HG03354 (cell line): ENCODE measurements around the gene LRRN2.
"Not testable (repeated sequence)": the region's sequence is repeated elsewhere in the genome, so short reads cannot be mapped to it uniquely, and the experiment has no call there.

Source experiments
- ATAC-seq: cut with Tn5 transposase; IDR thresholded peaks from one replicate; pipeline ENCODE4 v1.9.1; 2021; ENCODE audit warnings: mild to moderate bottlenecking; ENCODE audit not compliant: unreplicated experiment, poor library complexity, severe bottlenecking

LRRN2 gene

DNA sequence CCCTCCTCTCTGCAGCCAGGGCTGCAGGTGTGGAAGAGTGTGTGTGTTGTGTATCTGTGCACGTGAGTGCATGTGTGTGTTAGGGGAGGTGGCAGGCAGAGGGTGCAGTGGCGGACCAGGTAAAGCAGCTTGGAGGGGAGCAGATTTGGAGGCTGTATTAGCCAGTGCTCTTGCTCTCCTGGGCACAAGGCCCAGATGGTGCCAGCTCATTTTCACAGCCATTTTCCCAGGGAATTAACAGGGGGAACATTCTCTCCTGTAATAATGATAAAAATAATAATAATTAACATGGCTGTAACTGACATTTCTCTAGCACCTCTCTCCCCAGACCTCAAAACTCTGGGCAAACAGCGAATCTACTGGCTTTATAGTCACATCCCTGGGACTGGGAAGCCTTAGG lies 43.6 kb downstream of the LRRN2 start:
- no peak for ATAC-seq

DNA sequence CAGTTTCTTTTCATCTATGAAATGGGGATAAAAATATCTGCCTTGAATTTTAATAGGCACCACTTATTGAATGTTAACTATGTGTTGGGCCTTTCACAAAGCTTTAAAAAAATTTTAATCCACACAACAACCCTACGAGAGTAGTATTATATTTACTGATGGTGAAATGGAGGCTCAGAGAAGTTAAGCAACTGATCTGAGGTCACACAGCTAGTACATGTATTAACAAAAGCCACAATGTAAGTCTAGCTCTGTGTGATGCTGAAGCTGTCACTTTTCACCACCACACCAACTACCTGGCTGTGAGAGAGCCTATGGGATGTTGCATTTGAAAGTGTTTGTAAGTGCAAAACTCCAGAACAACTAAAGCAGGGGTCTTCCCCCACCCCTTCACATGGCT lies 44.1 kb downstream of the LRRN2 start:
- ATAC-seq: no peak

DNA sequence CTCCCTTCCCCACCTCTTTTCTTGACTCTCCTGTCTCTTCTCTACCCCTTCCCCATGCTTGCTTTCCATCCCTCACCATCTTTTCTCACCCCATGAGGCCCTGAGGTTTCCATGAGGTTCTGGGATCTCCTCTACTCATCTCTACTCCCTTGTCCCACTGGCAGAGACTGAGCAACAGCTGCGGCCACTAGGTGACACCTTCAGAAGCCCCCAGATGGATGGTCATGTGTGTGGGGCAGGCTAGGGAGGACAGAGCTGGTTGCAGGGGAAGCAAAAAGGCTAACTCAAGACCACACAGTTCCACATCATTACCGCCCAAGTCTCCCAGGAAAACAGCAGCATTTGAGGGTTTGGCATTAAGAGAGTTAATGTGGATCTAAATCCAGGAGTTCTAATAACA lies 45.0 kb downstream of the LRRN2 start:
- no peak for ATAC-seq

DNA sequence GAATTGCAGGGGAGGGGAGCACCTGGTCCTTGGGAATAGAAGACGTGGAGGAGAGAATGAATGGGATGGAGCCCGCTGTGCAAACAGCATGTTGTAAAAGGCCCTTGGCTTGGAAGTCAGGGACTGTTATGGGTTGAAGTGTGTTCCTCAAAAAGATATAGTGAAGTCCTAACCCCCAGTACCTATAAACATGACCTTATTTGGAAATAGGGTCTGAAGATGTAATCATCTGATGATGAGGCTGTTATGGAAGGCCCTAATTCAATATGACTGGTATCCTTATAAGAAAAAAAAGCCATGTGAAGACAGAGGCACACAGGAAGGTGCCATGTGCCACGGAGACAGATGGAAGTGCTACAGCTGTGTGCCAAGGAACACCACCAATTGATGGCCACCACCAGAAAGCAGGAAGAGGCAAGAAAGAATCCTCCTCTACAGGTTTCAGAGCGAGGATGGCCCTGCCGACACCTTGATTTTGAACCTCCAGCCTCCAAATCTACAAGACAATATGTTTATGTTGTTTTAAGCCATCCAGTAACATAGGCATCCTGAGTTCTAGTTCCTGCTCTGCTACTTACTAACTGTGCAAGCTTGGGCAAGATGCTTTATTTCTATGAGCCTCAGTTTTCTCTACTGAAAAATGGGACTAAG lies 51.2 kb downstream of the LRRN2 start:
- no peak for ATAC-seq

DNA sequence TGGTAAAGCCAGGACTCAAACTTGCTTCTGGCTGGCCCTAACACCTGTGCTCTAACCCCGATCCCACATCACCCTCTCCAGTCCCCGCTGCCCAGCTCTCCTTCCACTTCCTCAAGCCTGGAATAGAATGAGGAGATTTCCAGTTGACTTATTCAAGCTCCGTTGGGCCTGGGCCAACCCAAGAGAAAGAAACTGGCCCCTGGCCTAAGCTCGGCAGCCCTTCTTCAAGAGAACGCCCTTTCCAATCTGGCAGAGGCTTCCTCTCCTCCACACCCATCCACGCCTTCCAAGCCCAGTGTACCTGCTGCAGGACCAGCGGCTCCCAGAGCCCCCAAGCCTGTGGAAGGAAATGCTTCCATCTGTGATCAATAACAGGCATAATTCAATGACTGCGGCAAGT lies 51.9 kb downstream of the LRRN2 start:
- no peak for ATAC-seq

DNA sequence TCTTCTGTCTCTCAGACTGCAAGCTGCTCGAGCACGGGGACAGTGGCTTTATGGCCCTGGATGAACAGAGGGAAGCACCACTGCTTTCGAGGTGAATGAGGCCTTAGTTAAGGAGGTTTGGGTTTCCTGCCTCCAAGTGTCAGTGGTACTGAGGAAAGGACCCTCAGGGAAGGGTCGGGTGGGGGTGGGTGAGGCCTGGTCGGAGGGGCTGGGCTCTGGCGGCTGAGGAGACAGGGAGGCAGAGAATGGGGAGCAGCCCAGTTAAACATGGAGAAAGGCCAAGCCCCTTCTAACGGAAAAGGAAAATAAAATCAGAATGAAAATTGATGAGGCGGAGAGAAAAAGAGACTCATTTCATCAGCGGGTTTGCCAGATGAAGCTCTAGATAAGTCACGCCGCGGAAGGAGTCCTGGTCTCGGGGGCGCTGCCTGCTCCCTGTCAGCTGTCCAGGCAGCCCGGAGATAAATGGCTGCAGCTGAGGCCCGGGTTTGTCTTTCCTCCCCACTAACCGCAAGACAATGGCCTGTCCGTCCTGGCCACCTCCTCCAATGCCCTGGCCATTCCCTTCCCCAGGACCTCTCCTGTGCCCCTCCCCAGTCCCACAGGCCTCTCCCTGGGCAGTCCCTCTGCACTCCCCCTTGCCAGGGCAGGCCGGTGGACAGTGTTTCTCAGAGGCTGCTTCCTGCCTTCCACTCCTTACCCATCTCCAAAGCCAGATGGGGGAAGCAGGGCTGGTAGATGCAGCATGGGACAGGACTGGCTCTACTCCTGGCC lies 55.2 kb downstream of the LRRN2 start:
- no peak for ATAC-seq

DNA sequence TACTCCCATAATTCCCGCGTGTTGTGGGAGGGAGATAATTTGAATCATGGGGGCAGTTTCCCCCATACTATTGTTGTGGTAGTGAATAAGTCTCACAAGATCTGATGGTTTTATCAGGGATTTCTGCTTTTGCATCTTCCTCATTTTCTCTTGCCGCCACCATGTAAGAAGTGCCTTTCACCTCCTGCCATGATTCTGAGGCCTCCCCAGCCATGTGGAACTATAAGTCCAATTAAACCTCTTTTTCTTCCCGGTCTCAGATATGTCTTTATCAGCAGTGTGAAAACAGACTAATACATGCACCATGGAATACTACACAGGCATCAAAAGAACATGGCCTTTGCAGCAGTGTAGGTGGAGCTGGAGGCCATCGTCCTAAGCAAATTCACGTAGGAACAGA lies 56.1 kb downstream of the LRRN2 start:
- not testable (repeated sequence) for ATAC-seq

DNA sequence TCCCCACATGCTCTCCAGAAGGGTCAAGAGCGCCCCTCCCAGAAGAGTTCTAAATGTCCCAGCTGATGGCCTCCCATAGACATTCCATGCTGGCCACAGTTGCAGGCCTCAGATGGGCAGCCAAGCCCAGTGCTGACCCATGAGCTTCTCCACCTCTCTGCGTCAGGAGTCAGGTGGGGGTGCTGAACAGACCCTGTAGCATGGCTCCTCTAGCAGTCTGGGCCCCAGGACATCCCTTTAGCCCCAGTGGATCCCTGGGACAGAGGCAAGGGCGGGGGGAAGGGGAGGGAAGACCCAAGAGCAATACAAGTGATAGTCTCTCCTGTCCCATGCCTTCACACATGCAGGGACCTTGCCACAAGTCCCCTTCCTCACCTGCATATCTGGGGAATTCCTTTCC lies 56.7 kb downstream of the LRRN2 start:
- no peak for ATAC-seq

DNA sequence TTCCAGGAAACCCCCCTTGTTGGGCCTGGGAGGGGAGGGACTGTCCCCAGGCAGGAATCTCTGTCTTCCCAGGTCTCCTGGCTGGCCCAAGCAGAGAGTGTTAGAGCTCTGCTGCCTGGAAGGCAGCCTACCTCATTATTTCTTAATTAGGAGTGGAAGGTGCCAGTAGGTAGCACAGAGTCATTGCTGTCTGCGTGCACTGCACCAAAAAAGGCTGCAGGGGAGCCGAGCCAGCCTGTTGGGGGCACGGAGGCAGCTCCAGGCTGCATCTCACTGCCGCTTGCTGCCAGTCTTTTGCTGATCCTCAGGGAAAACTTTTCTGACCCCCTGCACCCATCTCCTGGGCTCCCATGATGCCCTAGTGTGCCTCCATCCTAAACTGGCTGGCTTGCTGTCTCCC lies 58.1 kb downstream of the LRRN2 start:
- no peak for ATAC-seq

DNA sequence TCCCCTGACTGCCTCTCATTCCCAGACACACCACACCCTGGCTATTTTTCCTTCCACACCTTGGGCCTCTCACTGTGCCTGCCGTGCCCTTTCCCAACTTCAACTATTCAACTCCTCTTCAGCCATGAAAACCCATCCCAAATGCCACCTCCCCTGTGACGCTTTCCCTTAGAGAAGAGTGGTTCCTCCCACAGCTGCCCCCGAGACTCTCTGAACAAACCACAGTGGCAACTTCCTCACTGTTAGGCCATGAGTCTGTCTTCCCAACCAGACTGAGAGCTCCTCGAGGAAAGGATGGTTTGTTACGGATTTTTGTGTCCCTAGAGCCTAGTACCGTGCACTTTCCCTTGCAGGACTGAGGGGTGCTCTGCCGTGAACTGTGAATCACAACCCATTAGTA lies 59.2 kb downstream of the LRRN2 start:
- ATAC-seq: no peak

DNA sequence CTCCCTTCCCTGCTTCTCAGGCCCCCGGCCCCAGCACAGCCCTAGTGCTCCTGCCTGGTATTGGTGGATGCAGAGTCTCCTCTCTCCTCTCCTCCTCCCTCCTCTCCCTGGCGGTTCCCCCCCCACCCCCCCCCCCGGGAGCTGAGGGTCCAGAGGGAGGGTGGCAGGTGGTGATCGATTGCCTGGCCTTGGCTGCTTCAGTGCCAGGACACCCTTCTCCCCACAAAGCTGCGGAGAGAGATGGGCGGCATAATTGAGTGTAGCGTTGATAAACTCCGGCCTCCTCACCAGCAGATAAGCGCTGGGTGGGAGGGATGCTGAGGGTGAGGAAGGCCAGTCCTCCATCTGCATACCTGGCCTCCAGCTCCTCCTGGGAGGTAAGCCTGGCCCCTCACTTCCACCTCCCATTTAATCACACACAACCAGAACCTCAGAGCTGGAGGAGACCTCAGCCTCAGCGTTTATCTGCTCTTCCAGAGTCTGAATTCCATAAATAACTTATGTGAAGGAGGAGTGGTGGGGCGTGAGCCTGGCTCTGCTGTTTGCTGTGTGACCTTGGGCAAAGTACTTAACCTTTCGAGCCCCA lies 60.8 kb downstream of the LRRN2 start:
- no peak for ATAC-seq

DNA sequence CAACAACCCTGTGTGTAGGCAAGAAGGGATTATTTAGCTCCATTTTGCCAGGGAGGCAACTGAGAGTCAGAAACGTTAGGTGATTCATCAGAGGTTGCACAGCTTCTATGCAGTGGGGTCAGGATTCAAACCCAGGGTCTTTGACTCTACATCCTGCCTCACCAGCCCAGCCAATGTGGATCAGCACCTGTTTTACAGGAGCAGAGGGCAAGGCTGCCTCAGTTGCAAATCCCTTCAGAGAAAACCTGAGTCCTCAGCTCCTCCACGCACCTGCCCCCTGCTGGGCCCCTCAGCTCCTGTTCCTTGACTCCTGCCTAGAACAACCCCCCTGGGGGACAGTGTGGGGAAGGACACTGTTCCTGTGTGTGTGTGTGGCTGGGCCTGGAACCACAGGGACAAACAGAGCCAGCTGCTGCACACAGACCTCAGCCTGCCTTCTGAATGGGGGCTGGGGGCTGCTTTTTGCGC lies 61.6 kb downstream of the LRRN2 start:
- no peak for ATAC-seq

DNA sequence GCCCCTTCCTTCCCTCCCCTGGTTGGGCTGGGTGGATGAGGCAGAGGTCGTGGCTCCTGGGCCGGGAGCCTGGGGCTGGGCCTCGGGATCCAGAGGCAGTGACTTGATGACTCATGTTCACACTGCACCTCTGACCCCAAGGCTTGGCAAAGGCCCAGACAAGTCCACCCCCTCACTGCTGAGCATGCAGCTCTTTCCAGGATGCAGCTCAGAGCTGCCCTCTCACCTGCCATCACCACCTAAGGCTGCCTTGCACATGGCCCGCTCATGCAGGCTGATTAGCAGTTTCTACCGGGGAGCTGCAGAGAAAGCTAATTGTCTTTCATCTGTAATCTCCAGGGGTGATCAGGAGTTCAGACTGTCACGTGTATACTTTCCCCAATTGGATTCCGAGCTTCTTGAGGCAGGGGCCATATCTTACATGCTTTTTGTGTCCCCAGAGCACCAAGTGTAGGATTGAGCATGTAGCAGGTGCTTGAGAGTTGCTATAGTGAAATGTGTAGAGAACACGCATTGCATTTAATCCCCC lies 62.1 kb downstream of the LRRN2 start:
- no peak for ATAC-seq

DNA sequence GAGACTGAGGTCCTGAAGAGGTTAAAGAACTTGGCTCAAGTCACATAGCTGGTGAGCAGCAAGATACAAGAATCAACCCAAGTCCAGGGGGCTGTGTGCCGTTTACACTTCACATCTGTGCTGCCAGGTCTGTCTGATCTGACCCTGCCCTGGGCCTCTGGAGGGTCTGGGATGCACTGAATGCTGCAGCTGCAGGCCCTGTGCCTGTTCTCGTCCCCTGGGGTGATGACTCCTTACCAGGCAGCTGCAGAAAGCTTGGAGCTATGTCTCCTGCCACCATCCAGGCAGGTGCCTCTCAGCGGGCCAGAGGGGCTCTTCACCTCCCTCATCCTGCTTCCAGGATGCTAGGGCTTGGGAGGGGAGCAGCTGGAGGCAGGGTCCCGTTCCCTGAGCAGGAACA lies 63.5 kb downstream of the LRRN2 start:
- no peak for ATAC-seq

DNA sequence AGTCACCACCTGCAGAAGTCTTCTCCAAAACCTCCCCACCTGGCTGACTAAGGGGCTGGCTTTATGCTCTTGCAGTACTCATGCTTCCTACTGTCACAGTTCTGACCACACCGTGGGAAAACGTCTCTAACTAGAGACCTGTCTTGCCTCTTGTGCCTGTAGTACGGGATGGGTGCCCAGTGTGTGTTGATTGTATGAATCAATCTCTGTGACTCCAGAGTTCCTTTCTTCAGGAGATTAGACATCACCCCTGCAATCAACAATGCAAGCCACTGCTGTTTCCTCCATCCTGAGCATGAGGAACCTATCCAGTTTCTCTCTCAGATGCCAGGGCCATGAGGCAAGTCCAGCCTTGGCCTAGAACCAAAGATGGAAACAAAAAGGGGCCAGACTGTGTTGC lies 64.1 kb downstream of the LRRN2 start:
- ATAC-seq: no peak

DNA sequence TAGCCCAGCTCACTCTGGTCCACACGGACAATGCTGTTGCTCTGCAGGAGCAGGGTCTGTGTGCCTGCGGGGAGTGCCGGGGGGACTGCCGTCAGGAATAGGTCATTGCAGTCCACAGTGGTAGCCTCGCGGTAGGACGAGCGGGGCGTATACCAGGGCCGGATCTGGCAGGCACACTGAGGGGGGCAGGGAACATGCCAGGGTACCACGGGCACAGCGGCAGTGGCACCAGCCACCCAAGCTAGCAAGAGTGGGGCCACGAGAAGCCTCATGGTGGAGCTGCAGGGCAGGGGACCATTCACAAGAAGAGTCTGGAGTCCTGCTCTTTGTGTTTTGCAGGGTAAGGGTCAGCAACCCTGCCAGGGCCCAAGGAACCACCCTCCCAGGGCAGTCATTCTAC lies 65.8 kb downstream of the LRRN2 start:
- no peak for ATAC-seq

DNA sequence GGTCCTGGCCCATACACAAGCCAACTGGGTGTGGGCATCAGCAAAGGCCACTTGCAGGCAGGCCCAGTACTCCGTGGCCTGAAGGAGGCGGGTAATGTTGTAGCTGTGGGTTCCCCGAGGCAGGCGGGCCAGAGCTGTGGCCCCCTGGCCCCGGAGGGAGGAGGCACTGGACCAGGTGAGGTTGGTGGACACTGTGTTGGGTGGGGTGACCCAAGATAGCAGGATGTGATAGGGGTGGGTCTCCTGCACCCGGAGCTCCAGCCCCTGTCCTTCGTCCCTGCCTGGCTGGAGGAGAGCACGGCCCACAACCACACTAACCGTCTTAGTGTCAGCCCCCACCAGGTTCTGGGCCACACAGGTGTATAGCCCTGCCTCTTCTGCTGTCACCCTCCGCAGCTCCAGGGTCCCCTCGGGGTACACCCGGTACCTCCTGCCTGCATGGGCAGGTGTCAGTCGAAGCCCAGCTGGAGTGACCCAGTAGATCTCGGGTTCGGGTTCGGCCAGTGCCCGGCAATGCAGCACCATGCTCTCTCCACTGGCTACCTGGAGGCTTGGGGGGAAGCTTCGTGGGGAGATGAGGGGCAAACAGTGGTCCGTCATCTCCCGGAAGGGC lies 67.3 kb downstream of the LRRN2 start:
- ATAC-seq: no peak

DNA sequence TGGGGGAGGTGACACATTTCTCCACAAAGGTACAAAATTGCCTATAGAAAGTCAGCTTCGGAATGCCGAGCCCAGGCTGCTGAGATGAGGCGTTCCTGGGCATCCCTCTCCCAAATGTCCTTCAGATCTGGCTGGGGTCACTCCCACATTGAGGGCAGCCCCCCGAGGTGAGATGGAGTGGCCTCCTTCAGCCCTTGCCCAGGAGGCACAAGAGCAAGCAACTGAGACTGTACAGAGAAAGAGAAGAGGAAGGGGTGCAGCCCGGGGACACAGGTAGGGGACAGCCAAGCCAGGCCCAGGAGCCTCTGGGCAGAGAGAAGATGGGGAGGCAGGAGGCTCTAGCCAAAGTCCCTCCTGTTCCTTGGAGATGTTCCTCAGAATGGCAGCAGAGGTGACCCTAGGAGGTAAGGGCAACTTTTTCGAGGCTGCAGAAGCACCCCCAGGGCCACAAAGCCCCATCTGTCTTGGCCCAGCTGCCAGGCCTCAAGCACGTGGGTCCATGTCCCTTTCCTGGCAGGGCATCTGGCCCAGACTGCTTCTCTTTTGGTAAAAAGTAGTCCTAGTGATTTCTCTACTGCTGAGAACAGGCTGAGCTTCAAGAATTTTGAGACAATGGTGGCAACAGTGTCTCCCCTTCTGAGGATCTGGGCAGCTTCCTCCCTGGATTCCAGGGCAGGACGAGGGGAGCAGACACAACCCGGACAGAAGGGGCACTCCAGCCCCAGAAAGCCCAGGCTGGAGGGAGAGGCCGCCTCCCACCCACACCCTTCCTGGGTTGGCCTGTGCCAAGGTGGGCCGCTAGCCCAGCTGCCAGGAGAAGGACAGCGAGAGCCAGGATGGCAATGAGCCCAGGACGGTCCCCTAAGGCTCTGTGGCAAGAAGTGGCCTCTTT lies 68.0 kb downstream of the LRRN2 start:
- no peak for ATAC-seq

DNA sequence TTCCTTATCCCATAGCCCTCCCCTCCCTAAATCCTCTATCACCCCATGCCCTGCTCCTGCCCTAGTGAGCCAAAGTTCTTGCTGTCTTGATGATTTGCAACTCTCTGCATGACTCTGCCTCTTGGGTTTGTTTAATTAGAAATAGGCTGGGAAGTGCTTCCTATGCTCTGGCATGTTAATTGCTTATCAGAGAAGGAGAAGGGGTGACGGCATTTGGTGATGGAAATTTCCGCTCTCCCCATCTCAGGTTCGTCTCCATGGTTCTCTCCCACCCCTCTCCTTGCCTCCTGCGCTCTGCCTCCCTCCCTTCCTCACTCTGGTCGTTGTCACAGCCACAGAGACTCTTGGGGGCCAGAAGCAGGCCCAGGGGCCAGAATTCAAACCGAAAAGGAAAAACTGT lies 68.9 kb downstream of the LRRN2 start:
- no peak for ATAC-seq

DNA sequence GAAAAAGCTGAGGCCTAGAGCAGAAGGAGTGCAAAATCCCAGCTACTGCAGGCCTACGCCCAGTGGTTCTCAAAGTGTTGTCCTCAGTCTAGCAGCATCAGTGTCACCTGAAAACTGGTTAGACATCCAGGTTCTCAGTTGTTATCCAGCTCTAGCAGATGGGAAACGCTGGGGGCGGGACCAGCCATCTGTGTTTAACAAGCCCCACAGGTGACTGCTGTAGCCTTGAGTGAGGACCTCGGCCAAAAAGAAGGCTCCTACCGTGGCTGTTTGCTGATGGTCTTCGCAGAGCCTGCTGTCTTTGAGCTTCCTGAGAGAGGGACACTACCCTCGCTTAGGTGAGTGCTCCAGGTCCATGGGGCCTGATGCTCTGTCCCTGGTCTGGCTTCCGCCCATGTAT lies 69.7 kb downstream of the LRRN2 start:
- ATAC-seq: no peak
